ENCODE data around the gene POLRMT. TPM values are rescaled to one million over a fixed set of nuclear protein-coding genes. Genes with fewer than 3 reads are reported as not detected.

POLRMT gene
- polyA plus RNA-seq, 6 donors from 2014 or later = 12.1 to 56.8 (median 34.4) TPM

GRCh38 chr19:658916-659839, 25.8 kb upstream of the POLRMT start:
- peaks cover 37 to 63% (median 53%) of the 10 kb centered on the region in 3 donors for H3K4me1 Mint-ChIP-seq
- peak overlapping the region in 5 of 6 donors; percentile 77 to 98 (median 95) for H3K27ac Mint-ChIP-seq
- ATAC-seq (ENCODE audit: low read depth in 2 of 2) (no peak), DNase-seq (no peak)
- H3K36me3 Mint-ChIP-seq = no peaks in the 10 kb centered on the region
- peak overlapping the region in 6 of 8 donors; percentile 47 to 97 (median 94) for H3K4me3 Mint-ChIP-seq
- H3K9me3 Mint-ChIP-seq = no peaks in the 10 kb centered on the region
- H3K27me3 Mint-ChIP-seq = no peaks in the 10 kb centered on the region

DNA sequence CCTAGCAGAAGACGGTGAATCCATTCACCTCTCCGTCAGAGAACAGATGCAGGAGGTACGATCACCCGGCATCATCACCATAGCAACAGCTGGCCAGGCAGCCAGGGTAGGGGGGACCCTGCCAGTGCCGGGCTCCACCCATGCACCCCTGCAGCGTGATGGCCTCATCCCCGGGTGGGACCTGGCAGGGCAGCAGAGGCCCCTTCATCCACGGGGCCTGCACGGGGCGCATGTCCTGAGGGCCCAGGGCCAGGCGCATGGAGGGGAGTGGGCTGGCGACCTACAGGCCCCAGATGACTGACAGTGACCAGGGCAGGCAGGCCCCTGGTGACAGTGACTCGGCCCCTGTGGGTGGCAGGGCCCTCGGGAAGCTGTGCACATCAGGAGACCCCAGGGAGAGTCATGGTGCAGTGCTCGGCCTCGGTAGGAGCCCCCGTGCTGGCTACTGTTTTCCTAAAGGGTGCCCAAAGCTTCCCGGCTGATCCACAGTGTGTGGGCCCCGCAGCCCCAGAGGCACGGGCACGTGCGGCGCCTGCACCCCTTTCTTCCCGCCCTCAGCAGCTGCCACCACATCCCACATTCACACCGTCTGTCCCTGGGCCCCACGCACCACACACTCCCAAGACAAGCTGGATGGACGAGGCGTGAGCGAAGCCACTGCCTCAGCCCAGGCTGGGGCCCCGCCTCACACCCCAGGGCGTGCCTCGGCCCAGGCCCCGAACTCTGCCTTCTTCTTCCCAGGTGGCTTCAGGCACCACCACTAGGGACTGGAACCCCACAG, 24.9 kb upstream of the POLRMT start:
- ATAC-seq (ENCODE audit: low read depth in 2 of 2) (no peak), DNase-seq (no peak)
- Mint-ChIP-seq H3K27me3 (no peaks in the 10 kb centered on the region), H3K4me3 (peak overlapping the region in 5 of 8 donors; percentile 38 to 97 (median 57)), H3K4me1 (peaks cover 33 to 61% (median 45%) of the 10 kb centered on the region in 3 donors), H3K27ac (peak overlapping the region in 2 of 6 donors; percentile 38 to 95), H3K9me3 (no peaks in the 10 kb centered on the region), H3K36me3 (no peaks in the 10 kb centered on the region)

GRCh38 chr19:657611-658010, 24.3 kb upstream of the POLRMT start:
- H3K4me1 Mint-ChIP-seq = peaks cover 33 to 61% (median 45%) of the 10 kb centered on the region in 3 donors
- peak overlapping the region in 1 of 6 donors; percentile 9 for H3K27ac Mint-ChIP-seq
- H3K4me3 Mint-ChIP-seq = peak overlapping the region in 1 of 8 donors; percentile 7

GRCh38 chr19:656751-657559, 23.6 kb upstream of the POLRMT start:
- ATAC-seq (ENCODE audit: low read depth in 2 of 2) = no peak
- Mint-ChIP-seq H3K27ac (peak overlapping the region in 1 of 6 donors; percentile 71), H3K4me1 (peaks cover 33 to 59% (median 45%) of the 10 kb centered on the region in 3 donors), H3K9me3 (no peaks in the 10 kb centered on the region), H3K27me3 (no peaks in the 10 kb centered on the region), H3K36me3 (no peaks in the 10 kb centered on the region), H3K4me3 (peak overlapping the region in 1 of 8 donors; percentile 7)
- DNase-seq = no peak

More at GRCh38 chr19:657611-658010, 24.3 kb upstream of the POLRMT start:
- Mint-ChIP-seq H3K9me3 (no peaks in the 10 kb centered on the region), H3K27me3 (no peaks in the 10 kb centered on the region), H3K36me3 (no peaks in the 10 kb centered on the region)
- ATAC-seq (ENCODE audit: low read depth in 2 of 2) (no peak), DNase-seq (no peak)

GRCh38 chr19:655691-656090, 22.4 kb upstream of the POLRMT start:
- Mint-ChIP-seq H3K4me1 (peaks cover 21 to 48% (median 36%) of the 10 kb centered on the region in 3 donors), H3K4me3 (peak overlapping the region in 3 of 8 donors; percentile 24 to 57 (median 45)), H3K27me3 (no peaks in the 10 kb centered on the region), H3K9me3 (no peaks in the 10 kb centered on the region), H3K36me3 (no peaks in the 10 kb centered on the region), H3K27ac (peak overlapping the region in 1 of 6 donors; percentile 71)
- DNase-seq = no peak
- ATAC-seq (ENCODE audit: low read depth in 2 of 2) = no peak

- no peaks in the 10 kb centered on the region for H3K9me3 Mint-ChIP-seq
- H3K4me3 Mint-ChIP-seq = no peak overlapping the region
- ATAC-seq (ENCODE audit: low read depth in 2 of 2) (no peak), DNase-seq (no peak)
- H3K36me3 Mint-ChIP-seq = no peaks in the 10 kb centered on the region
- H3K4me1 Mint-ChIP-seq = peaks cover 17 to 27% (median 23%) of the 10 kb centered on the region in 3 donors
- H3K27ac Mint-ChIP-seq = peak overlapping the region in 1 of 6 donors; percentile 20
- H3K27me3 Mint-ChIP-seq = no peaks in the 10 kb centered on the region
These were observed 20.1 kb upstream of the POLRMT start for GRCh38 chr19:653425-653824.

- Mint-ChIP-seq H3K27me3 (no peaks in the 10 kb centered on the region), H3K4me1 (peaks cover 17 to 26% (median 23%) of the 10 kb centered on the region in 3 donors), H3K4me3 (no peak overlapping the region), H3K27ac (no peak overlapping the region), H3K36me3 (no peaks in the 10 kb centered on the region), H3K9me3 (no peaks in the 10 kb centered on the region)
- DNase-seq = no peak
- ATAC-seq (ENCODE audit: low read depth in 2 of 2) = no peak
These were observed 19.4 kb upstream of the POLRMT start for GRCh38 chr19:652467-653389.

DNA sequence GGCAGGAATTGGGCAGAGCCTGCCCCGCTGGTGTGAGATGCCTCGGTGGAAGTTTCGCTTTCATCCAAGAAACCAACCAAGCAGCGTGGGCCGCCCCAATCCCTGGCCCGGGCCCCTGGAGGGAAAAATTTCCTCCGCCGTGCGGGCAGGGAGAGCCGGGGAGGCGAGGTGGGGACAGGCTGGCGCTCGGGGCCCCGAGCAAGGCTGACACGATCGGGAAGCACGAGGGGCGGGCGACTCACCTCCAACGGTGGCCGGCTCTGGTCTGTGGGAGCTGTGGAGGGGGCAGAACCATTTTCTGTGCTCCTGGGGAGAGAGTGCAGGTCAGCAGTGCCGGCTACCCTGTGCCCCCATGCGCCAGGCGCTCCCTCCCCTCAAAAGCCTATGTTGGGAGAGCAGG, 18.7 kb upstream of the POLRMT start:
- Mint-ChIP-seq H3K4me3 (no peak overlapping the region), H3K4me1 (peaks cover 17 to 26% (median 17%) of the 10 kb centered on the region in 3 donors), H3K9me3 (no peaks in the 10 kb centered on the region), H3K27me3 (no peaks in the 10 kb centered on the region), H3K36me3 (no peaks in the 10 kb centered on the region), H3K27ac (no peak overlapping the region)
- DNase-seq = no peak
- no peak for ATAC-seq (ENCODE audit: low read depth in 2 of 2)

GRCh38 chr19:651114-651818, 17.9 kb upstream of the POLRMT start:
- Mint-ChIP-seq H3K36me3 (peaks cover 0 to 3% of the 10 kb centered on the region in 2 donors), H3K27ac (peak overlapping the region in 1 of 6 donors; percentile 63), H3K27me3 (no peaks in the 10 kb centered on the region), H3K9me3 (no peaks in the 10 kb centered on the region), H3K4me1 (peaks cover 15 to 22% (median 15%) of the 10 kb centered on the region in 3 donors), H3K4me3 (no peak overlapping the region)
- DNase-seq (no peak), ATAC-seq (ENCODE audit: low read depth in 2 of 2) (no peak)

DNA sequence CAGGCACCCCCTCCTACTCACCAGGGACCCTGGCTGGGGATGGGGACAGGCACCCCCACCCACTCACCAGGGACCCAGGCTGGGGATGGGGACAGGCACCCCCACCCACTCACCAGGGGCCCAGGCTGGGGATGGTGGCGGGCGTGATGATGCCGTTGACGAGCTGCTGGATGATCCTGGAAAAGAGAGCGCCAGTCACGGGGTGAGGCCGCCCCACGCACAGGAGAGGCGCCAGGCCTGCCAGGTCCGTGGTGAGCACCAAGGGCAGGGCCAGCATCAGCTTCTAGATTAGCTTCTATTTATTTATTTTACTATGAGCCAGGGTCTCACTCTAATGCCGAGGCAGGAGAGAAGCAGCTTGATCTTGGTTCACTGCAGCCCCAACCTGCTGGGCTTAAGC, 16.8 kb upstream of the POLRMT start:
- H3K4me3 Mint-ChIP-seq = no peak overlapping the region
- H3K36me3 Mint-ChIP-seq = peaks cover 0 to 5% of the 10 kb centered on the region in 2 donors
- H3K27ac Mint-ChIP-seq = no peak overlapping the region
- ATAC-seq (ENCODE audit: low read depth in 2 of 2) (no peak), DNase-seq (no peak)
- peaks cover 5 to 12% (median 6%) of the 10 kb centered on the region in 3 donors for H3K4me1 Mint-ChIP-seq
- no peaks in the 10 kb centered on the region for H3K27me3 Mint-ChIP-seq
- H3K9me3 Mint-ChIP-seq = no peaks in the 10 kb centered on the region

- H3K36me3 Mint-ChIP-seq = peaks cover 0 to 5% of the 10 kb centered on the region in 2 donors
- no peak for ATAC-seq (ENCODE audit: low read depth in 2 of 2)
- H3K4me3 Mint-ChIP-seq = no peak overlapping the region
- no peaks in the 10 kb centered on the region for H3K9me3 Mint-ChIP-seq
- H3K4me1 Mint-ChIP-seq = peaks cover 0 to 6% (median 0%) of the 10 kb centered on the region in 3 donors
- DNase-seq = no peak
- H3K27me3 Mint-ChIP-seq = no peaks in the 10 kb centered on the region
- H3K27ac Mint-ChIP-seq = no peak overlapping the region
These were observed 15.8 kb upstream of the POLRMT start for GRCh38 chr19:648904-649801.
